Measurements from ENCODE around the gene MMP15. TPM values are rescaled to one million over a fixed set of nuclear protein-coding genes. Genes with fewer than 3 reads are reported as not detected.

Gene MMP15
- total RNA-seq, 2 donors from 2014 or later, result 2.1 to 3.8 TPM

- DNase-seq (ENCODE audit: low spot score) (no peak), ATAC-seq (ENCODE audit: insufficient number of reproducible peaks, low FRiP score, low read depth) (no peak)
- Histone ChIP-seq H3K4me1 (ENCODE audit: control insufficient read depth in 1 of 2, low read depth in 2 of 2) (peaks cover 15 to 28% of the 10 kb centered on the region in 2 donors), H3K27me3 (replicated peaks; ENCODE audit: insufficient read depth) (no peaks in the 10 kb centered on the region), H3K4me3 (no peak overlapping the region), H3K36me3 (peaks cover 10% of the 10 kb centered on the region), H3K9me3 (no peaks in the 10 kb centered on the region), H3K27ac (no peak overlapping the region)
- TF ChIP-seq CTCF (IDR thresholded peaks at IDR 0.05), result peak; percentile 69
Observed at GRCh38 chr16:58020628-58021521, 4.7 kb upstream of the MMP15 start.

- TF ChIP-seq CTCF (IDR thresholded peaks at IDR 0.05), result no peak
Observed at GRCh38 chr16:58021661-58022551, 3.6 kb upstream of the MMP15 start.

GRCh38 chr16:58022601-58023371, 2.8 kb upstream of the MMP15 start:
- DNase-seq (ENCODE audit: low spot score) (no peak), ATAC-seq (ENCODE audit: insufficient number of reproducible peaks, low FRiP score, low read depth) (no peak)
- no peaks in the 10 kb centered on the region for H3K27me3 ChIP-seq (replicated peaks; ENCODE audit: insufficient read depth)
- H3K4me1 ChIP-seq (ENCODE audit: control insufficient read depth in 1 of 2, low read depth in 2 of 2), result peaks cover 21 to 43% of the 10 kb centered on the region in 2 donors
- no peaks in the 10 kb centered on the region for H3K9me3 ChIP-seq
- peaks cover 5% of the 10 kb centered on the region for H3K36me3 ChIP-seq
- peak overlapping the region; percentile 11 for H3K4me3 ChIP-seq
- no peak for TF ChIP-seq CTCF (IDR thresholded peaks at IDR 0.05)
- no peak overlapping the region for H3K27ac ChIP-seq

More at GRCh38 chr16:58021661-58022551, 3.6 kb upstream of the MMP15 start:
- peaks cover 10% of the 10 kb centered on the region for H3K36me3 ChIP-seq
- no peaks in the 10 kb centered on the region for H3K9me3 ChIP-seq
- H3K4me3 ChIP-seq, result no peak overlapping the region
- no peaks in the 10 kb centered on the region for H3K27me3 ChIP-seq (replicated peaks; ENCODE audit: insufficient read depth)
- ATAC-seq (ENCODE audit: insufficient number of reproducible peaks, low FRiP score, low read depth) (no peak), DNase-seq (ENCODE audit: low spot score) (no peak)
- H3K4me1 ChIP-seq (ENCODE audit: control insufficient read depth in 1 of 2, low read depth in 2 of 2), result peaks cover 21 to 36% of the 10 kb centered on the region in 2 donors
- no peak overlapping the region for H3K27ac ChIP-seq

GRCh38 chr16:58024486-58025350, 836 bp upstream of the MMP15 start:
- no peaks in the 10 kb centered on the region for H3K27me3 ChIP-seq (replicated peaks; ENCODE audit: insufficient read depth)
- no peaks in the 10 kb centered on the region for H3K36me3 ChIP-seq
- H3K4me1 ChIP-seq (ENCODE audit: control insufficient read depth in 1 of 2, low read depth in 2 of 2), result peaks cover 21 to 43% of the 10 kb centered on the region in 2 donors
- peak overlapping the region; percentile 91 for H3K4me3 ChIP-seq
- H3K9me3 ChIP-seq, result no peaks in the 10 kb centered on the region
- no peak overlapping the region for H3K27ac ChIP-seq
- DNase-seq (ENCODE audit: low spot score), result no peak
- TF ChIP-seq CTCF (IDR thresholded peaks at IDR 0.05), result no peak
- no peak for ATAC-seq (ENCODE audit: insufficient number of reproducible peaks, low FRiP score, low read depth)

Data from thoracic aorta (tissue), 2 donors.